Measurements from ENCODE around the gene ADCYAP1. TPM values are rescaled to one million over a fixed set of nuclear protein-coding genes. Genes with fewer than 3 reads are reported as not detected.

ADCYAP1 gene
- total RNA-seq, 1 experiment from 2014 or later: not detected

- CTCF ChIA-PET: interaction anchor here (0.7 kb wide), 1 partner anchor 58 kb away, joined by 4 read pairs; no protein-coding TSS in a partner anchor
These were observed 970 bp upstream of the ADCYAP1 start for GRCh38 chr18:903701-904100.

DNA sequence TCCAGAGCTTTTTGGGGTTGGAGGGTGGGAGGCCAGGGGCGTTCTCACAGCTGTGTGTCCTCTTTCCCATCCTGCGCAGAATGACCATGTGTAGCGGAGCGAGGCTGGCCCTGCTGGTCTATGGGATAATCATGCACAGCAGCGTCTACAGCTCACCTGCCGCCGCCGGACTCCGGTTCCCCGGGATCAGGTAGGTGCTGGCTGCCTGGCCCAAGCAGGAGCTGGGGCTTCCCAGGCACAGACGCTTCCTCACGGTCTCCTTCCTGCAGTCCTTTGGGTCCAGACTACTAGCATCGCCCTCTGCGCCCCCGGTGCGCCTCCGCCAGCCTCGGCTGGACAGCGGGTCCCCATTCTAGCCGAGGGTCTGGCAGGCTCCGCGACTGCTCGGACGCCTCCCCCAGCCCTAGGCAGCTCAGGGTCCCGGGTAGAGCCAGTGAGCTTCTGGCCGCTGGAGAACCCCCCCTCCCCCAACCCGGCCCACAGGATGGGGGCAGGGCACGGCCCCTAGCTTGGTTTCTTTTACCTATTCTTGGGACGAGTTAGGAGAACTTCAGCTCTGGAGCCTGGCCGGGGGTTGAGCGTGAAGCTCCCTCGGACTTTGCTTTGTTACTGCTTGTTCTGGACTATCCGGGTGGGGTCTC lies 756 bp downstream of the ADCYAP1 start:
- Histone ChIP-seq H3K4me3 (no peak overlapping the region), H3K4me2 (no peak overlapping the region), H3K36me3 (ENCODE audit: low read depth) (no peaks in the 10 kb centered on the region), H3K9me3 (ENCODE audit: insufficient read depth, low read depth) (no peaks in the 10 kb centered on the region), H4K20me1 (ENCODE audit: insufficient read depth) (no peaks in the 10 kb centered on the region), H3K4me1 (replicated peaks; ENCODE audit: insufficient read depth) (no peaks in the 10 kb centered on the region), H3F3A (ENCODE audit: insufficient read depth, low read depth) (no peaks in the 10 kb centered on the region), H3K9me2 (ENCODE audit: insufficient read depth) (no peaks in the 10 kb centered on the region), H3K27me3 (ENCODE audit: insufficient read depth, low read depth) (peaks cover 5% of the 10 kb centered on the region; the same call in 1 of the 2 replicates), H3K27ac (no peak overlapping the region), H3K79me2 (ENCODE audit: low read depth) (no peaks in the 10 kb centered on the region), H2AFZ (no peak overlapping the region)
- intact Hi-C loops (cut with micrococcal nuclease; ENCODE audit: unreplicated experiment): no loop called here
- BruUV-seq (replicated peaks): no TSS peak
- ChIA-PET CTCF (no interaction called here), POLR2A (ENCODE audit: unreplicated experiment) (no interaction called here)
- TF ChIP-seq EZH2 (IDR thresholded peaks at IDR 0.05; ENCODE audit: low read depth): no peak
- no peak for TF ChIP-seq CTCF (conservative IDR thresholded peaks at IDR 0.05)
- DNase-seq: no peak

More at GRCh38 chr18:903701-904100, 970 bp upstream of the ADCYAP1 start:
- Histone ChIP-seq H3K36me3 (ENCODE audit: low read depth) (no peaks in the 10 kb centered on the region), H3K27me3 (ENCODE audit: insufficient read depth, low read depth) (peaks cover 5% of the 10 kb centered on the region; the same call in 1 of the 2 replicates), H3K9me3 (ENCODE audit: insufficient read depth, low read depth) (no peaks in the 10 kb centered on the region), H4K20me1 (ENCODE audit: insufficient read depth) (no peaks in the 10 kb centered on the region), H3F3A (ENCODE audit: insufficient read depth, low read depth) (no peaks in the 10 kb centered on the region), H3K4me3 (no peak overlapping the region), H3K4me2 (no peak overlapping the region), H3K4me1 (replicated peaks; ENCODE audit: insufficient read depth) (no peaks in the 10 kb centered on the region), H3K27ac (no peak overlapping the region), H3K79me2 (ENCODE audit: low read depth) (no peaks in the 10 kb centered on the region), H3K9me2 (ENCODE audit: insufficient read depth) (no peaks in the 10 kb centered on the region), H2AFZ (no peak overlapping the region)
- POLR2A ChIA-PET (ENCODE audit: unreplicated experiment): interaction anchor here (0.7 kb wide), 1 partner anchor 22 kb away, joined by 4 read pairs; no protein-coding TSS in a partner anchor
- peak in 1 of 2 experiments; percentile 48 for DNase-seq
- no TSS peak for BruUV-seq (replicated peaks)
- TF ChIP-seq EZH2 (IDR thresholded peaks at IDR 0.05; ENCODE audit: low read depth): no peak
- intact Hi-C loops (cut with micrococcal nuclease; ENCODE audit: unreplicated experiment): loop anchor here (2.0 to 5.0 kb wide), 2 partner anchors 57 to 189 kb away; no protein-coding TSS in a partner anchor

- 0 out of 2 replicates have a peak, but pooled peaks cover 4% of the 10 kb centered on the region for H3K27me3 ChIP-seq (ENCODE audit: insufficient read depth, low read depth)
- CTCF ChIA-PET: no interaction called here
These were observed 1.3 kb downstream of the ADCYAP1 start for GRCh38 chr18:905948-906415.

More at GRCh38 chr18:905948-906415, 1.3 kb downstream of the ADCYAP1 start:
- H4K20me1 ChIP-seq (ENCODE audit: insufficient read depth): no peaks in the 10 kb centered on the region
- POLR2A ChIA-PET (ENCODE audit: unreplicated experiment): no interaction called here
- no peaks in the 10 kb centered on the region for H3K36me3 ChIP-seq (ENCODE audit: low read depth)
- no peaks in the 10 kb centered on the region for H3K9me3 ChIP-seq (ENCODE audit: insufficient read depth, low read depth)
- H3K9me2 ChIP-seq (ENCODE audit: insufficient read depth): no peaks in the 10 kb centered on the region
- H3F3A ChIP-seq (ENCODE audit: insufficient read depth, low read depth): no peaks in the 10 kb centered on the region
- H3K79me2 ChIP-seq (ENCODE audit: low read depth): no peaks in the 10 kb centered on the region
- no peak overlapping the region for H3K4me2 ChIP-seq
- no peak for DNase-seq
- intact Hi-C loops (cut with micrococcal nuclease; ENCODE audit: unreplicated experiment): no loop called here
- no peak for TF ChIP-seq EZH2 (IDR thresholded peaks at IDR 0.05; ENCODE audit: low read depth)
- TF ChIP-seq CTCF (conservative IDR thresholded peaks at IDR 0.05): no peak
- H3K4me1 ChIP-seq (replicated peaks; ENCODE audit: insufficient read depth): no peaks in the 10 kb centered on the region
- no peak overlapping the region for H3K4me3 ChIP-seq
- H3K27ac ChIP-seq: no peak overlapping the region
- no peak overlapping the region for H2AFZ ChIP-seq
- no TSS peak for BruUV-seq (replicated peaks)
